Posterior vena cava (tissue), 2 donors: Measurements from ENCODE around the gene RNF208. TPM values are rescaled to one million over a fixed set of nuclear protein-coding genes. Genes with fewer than 3 reads are reported as not detected.
"Not testable (repeated sequence)": the region's sequence is repeated elsewhere in the genome, so short reads cannot be mapped to it uniquely, and the experiment has no call there.

Experiments
- DNase-seq: peaks from one replicate; pipeline ENCODE4 v3.0.0-alpha.2; 2020; ENCODE audit warnings: low spot score
- intact Hi-C, 2 donors: fragments of 100-400 bp; cut with DNase I; formaldehyde crosslinking; loops; one replicate each; pipeline versions ENCODE4 v1.14.1 to v1.14.2; 2022 to 2023
- total RNA-seq, 2 donors: library from RNA; stranded (reverse); fragmentation: NEBNext Ultra II Directional; extraction: Animal tissue kit (Norgen Biotek cat#: 25700); gene quantifications; one replicate each; pipeline ENCODE4 v1.2.1, GENCODE V29; 2021
- donor health status: DM: yes; HTN: yes; CAD: no.
- donor health status: DM: yes; HTN: yes; CAD: no.

Gene RNF208
- total RNA-seq, 2 donors from 2014 or later: 2.3 to 2.7 TPM

- peak; percentile 98 for DNase-seq
- intact Hi-C loops: no loop called here
These were observed 32.8 kb upstream of the RNF208 start, which contains the start of gene NELFB for GRCh38 chr9:137254624-137255447. Gene NELFB (plus strand): TSS chr9:137255327.

- intact Hi-C loops: no loop called here
- no peak for DNase-seq
These were observed 31.9 kb upstream of the RNF208 start for GRCh38 chr9:137253717-137254623.

- intact Hi-C loops: no loop called here
- DNase-seq: no peak
These were observed 30.8 kb upstream of the RNF208 start for GRCh38 chr9:137252555-137253506.

- DNase-seq: no peak
- intact Hi-C loops: no loop called here
These were observed 29.6 kb upstream of the RNF208 start for GRCh38 chr9:137251490-137252268.

- no peak for DNase-seq
- intact Hi-C loops: no loop called here
These were observed 29.1 kb upstream of the RNF208 start, which contains the start of gene STPG3 for GRCh38 chr9:137251194-137251461. Gene STPG3 (plus strand): TSS chr9:137251286. CDS start chr9:137251287, 1 bp downstream.

- intact Hi-C loops: no loop called here
- no peak for DNase-seq
These were observed 28.5 kb upstream of the RNF208 start for GRCh38 chr9:137250329-137251193.

GRCh38 chr9:137247916-137248175 lies 25.8 kb upstream of the RNF208 start:
- intact Hi-C loops: no loop called here
- no peak for DNase-seq

GRCh38 chr9:137247135-137247915 lies 25.3 kb upstream of the RNF208 start:
- intact Hi-C loops: no loop called here

GRCh38 chr9:137245450-137246421 lies 23.7 kb upstream of the RNF208 start:
- DNase-seq: no peak
- intact Hi-C loops: no loop called here

More at GRCh38 chr9:137247135-137247915, 25.3 kb upstream of the RNF208 start:
- DNase-seq: no peak

- intact Hi-C loops: no loop called here
These were observed 22.7 kb upstream of the RNF208 start for GRCh38 chr9:137244486-137245449.

GRCh38 chr9:137243626-137244485 lies 21.8 kb upstream of the RNF208 start:
- intact Hi-C loops: no loop called here
- DNase-seq: no peak

More at GRCh38 chr9:137244486-137245449, 22.7 kb upstream of the RNF208 start:
- no peak for DNase-seq

GRCh38 chr9:137243266-137243625 lies 21.2 kb upstream of the RNF208 start:
- intact Hi-C loops, DNase-seq: not testable (repeated sequence)

- no peak for DNase-seq
- intact Hi-C loops: no loop called here
These were observed 20.5 kb upstream of the RNF208 start for GRCh38 chr9:137242269-137243203.
